A673 (cell line): Measurements from ENCODE around the gene SYPL2. TPM values are rescaled to one million over a fixed set of nuclear protein-coding genes. Genes with fewer than 3 reads are reported as not detected.

Experiments used
- BruUV-seq: library from RNA; stranded (reverse); fragments of 400-500 nt; replicated peaks from 2 replicates; lab custom pipeline; 2021; lab: Mats Ljungman, UMichigan
- CTCF ChIA-PET: fragments of 300-600 bp; sonication (Branson Sonifier 250); formaldehyde crosslinking; loops from one replicate; lab custom pipeline; 2022; ENCODE audit warnings: antibody characterized with exemption; lab: Charles Lee
- POLR2A ChIA-PET: fragments of 300-600 bp; sonication (Branson Sonifier 250); formaldehyde crosslinking; loops from one replicate; lab custom pipeline; 2022; ENCODE audit warnings: antibody characterized with exemption; ENCODE audit not compliant: low non-redundant PET; lab: Charles Lee
- DNase-seq: peaks from one replicate; pipeline ENCODE4 v3.0.0-alpha.2; 2015; ENCODE audit warnings: low spot score
- H3K27ac ChIP-seq: fragments of 200-600 bp; sonication (generic); 2 replicates; pipeline ENCODE4 v1.5.1; 2016; ENCODE audit warnings: mixed run types, low read depth, mild to moderate bottlenecking, mixed read lengths, antibody characterized with exemption, low read length; ENCODE audit not compliant: poor library complexity, severe bottlenecking
- H3K27me3 ChIP-seq: fragments of 200-600 bp; sonication (generic); replicated peaks from 2 replicates; pipeline ENCODE4 v1.6.1; 2017; ENCODE audit warnings: mixed run types, low read depth, mild to moderate bottlenecking, mixed read lengths, antibody characterized with exemption, low read length; ENCODE audit not compliant: insufficient read depth, poor library complexity
- H3K36me3 ChIP-seq: fragments of 200-600 bp; sonication (generic); 2 replicates; pipeline ENCODE4 v1.6.1; 2016; ENCODE audit warnings: mixed run types, mild to moderate bottlenecking, mixed read lengths, antibody characterized with exemption, low read length; ENCODE audit not compliant: insufficient read depth, poor library complexity, severe bottlenecking
- H3K4me1 ChIP-seq: fragments of 200-600 bp; sonication (generic); 2 replicates; pipeline ENCODE4 v1.6.1; 2017; ENCODE audit warnings: mixed run types, mild to moderate bottlenecking, mixed read lengths, antibody characterized with exemption, low read length; ENCODE audit not compliant: insufficient read depth, poor library complexity, severe bottlenecking
- H3K4me3 ChIP-seq: fragments of 200-600 bp; sonication (generic); 2 replicates; pipeline ENCODE4 v1.5.1; 2016; ENCODE audit warnings: low read depth, mixed run types, mild to moderate bottlenecking, mixed read lengths, low read length; ENCODE audit not compliant: poor library complexity, severe bottlenecking
- H3K9me3 ChIP-seq: fragments of 200-600 bp; sonication (generic); 2 replicates; pipeline ENCODE4 v1.6.1; 2016; ENCODE audit warnings: mixed run types, low read depth, mild to moderate bottlenecking, mixed read lengths, antibody characterized with exemption, low read length; ENCODE audit not compliant: poor library complexity, severe bottlenecking
- CTCF ChIP-seq: fragments of 300-800, 200-600 bp; sonication (generic); conservative IDR thresholded peaks from 2 replicates; pipeline ENCODE4 v1.5.1; 2017; ENCODE audit warnings: low read depth, mild to moderate bottlenecking, antibody characterized with exemption, low read length, moderate library complexity, mixed read lengths
- EZH2 ChIP-seq: fragments of 200-600 bp; sonication (generic); IDR thresholded peaks from 2 replicates; pipeline ENCODE4 v1.6.1; 2017; ENCODE audit warnings: borderline replicate concordance, low read depth, mild to moderate bottlenecking, mixed read lengths, antibody characterized with exemption, low read length; ENCODE audit not compliant: poor library complexity, severe bottlenecking
- intact Hi-C: fragments of 100-400 bp; cut with micrococcal nuclease; formaldehyde crosslinking; loops from one replicate; pipeline ENCODE4 v1.10.0; 2022; ENCODE audit not compliant: unreplicated experiment
- total RNA-seq: library from RNA; stranded (reverse); gene quantifications from 2 replicates; pipeline ENCODE4 v1.2.3, GENCODE V29; 2021

Gene SYPL2
- total RNA-seq, 1 experiment from 2014 or later = 0.13 TPM

GRCh38 chr1:109485001-109485400 is 18.7 kb downstream of the SYPL2 start:
- ChIA-PET POLR2A (no interaction called here), CTCF (interaction anchor here (1.7 kb wide), 1 partner anchor 9 kb away, joined by 5 read pairs; the partner anchor contains the start of gene CYB561D1)
- intact Hi-C loops = no loop called here
- TF ChIP-seq EZH2 = no peak
- no TSS peak for BruUV-seq
- H3K36me3 ChIP-seq = peaks cover 24% of the 10 kb centered on the region
- peaks cover 8% of the 10 kb centered on the region for H3K4me1 ChIP-seq
- peak overlapping the region; percentile 98 for H3K27ac ChIP-seq
- no peaks in the 10 kb centered on the region for H3K9me3 ChIP-seq
- H3K4me3 ChIP-seq = peak overlapping the region; percentile 64
- H3K27me3 ChIP-seq = peaks cover 6% of the 10 kb centered on the region
- DNase-seq = peak; percentile 64

- H3K36me3 ChIP-seq = peaks cover 32% of the 10 kb centered on the region
- H3K4me3 ChIP-seq = no peak overlapping the region
- no peak overlapping the region for H3K27ac ChIP-seq
- no TSS peak for BruUV-seq
- ChIA-PET POLR2A (no interaction called here), CTCF (no interaction called here)
- no peaks in the 10 kb centered on the region for H3K9me3 ChIP-seq
- intact Hi-C loops = no loop called here
- DNase-seq = no peak
- TF ChIP-seq EZH2 (no peak), CTCF (no peak)
- H3K4me1 ChIP-seq = peaks cover 8% of the 10 kb centered on the region
- H3K27me3 ChIP-seq = no peaks in the 10 kb centered on the region
Observed at GRCh38 chr1:109487261-109487660, 20.9 kb downstream of the SYPL2 start.

GRCh38 chr1:109488201-109488600 is 21.9 kb downstream of the SYPL2 start:
- peak; percentile 34; the same call in 1 of the 2 replicates for TF ChIP-seq CTCF
- TF ChIP-seq EZH2 = no peak
- BruUV-seq = no TSS peak
- no peaks in the 10 kb centered on the region for H3K27me3 ChIP-seq
- peaks cover 32% of the 10 kb centered on the region for H3K36me3 ChIP-seq
- CTCF ChIA-PET = no interaction called here
- H3K9me3 ChIP-seq = no peaks in the 10 kb centered on the region
- POLR2A ChIA-PET = no interaction called here
- no peak overlapping the region for H3K4me3 ChIP-seq
- no peak for DNase-seq
- no peak overlapping the region for H3K27ac ChIP-seq
- H3K4me1 ChIP-seq = peaks cover 8% of the 10 kb centered on the region
- intact Hi-C loops = no loop called here

GRCh38 chr1:109488696-109489095 is 22.4 kb downstream of the SYPL2 start:
- ChIA-PET POLR2A (no interaction called here), CTCF (no interaction called here)
- peaks cover 32% of the 10 kb centered on the region for H3K36me3 ChIP-seq
- no peak overlapping the region for H3K27ac ChIP-seq
- no TSS peak for BruUV-seq
- intact Hi-C loops = no loop called here
- no peak overlapping the region for H3K4me3 ChIP-seq
- no peak for TF ChIP-seq EZH2
- TF ChIP-seq CTCF = no peak
- no peaks in the 10 kb centered on the region for H3K9me3 ChIP-seq
- no peak for DNase-seq
- peaks cover 8% of the 10 kb centered on the region for H3K4me1 ChIP-seq
- H3K27me3 ChIP-seq = no peaks in the 10 kb centered on the region
